GM21737 (cell line): ENCODE results near the gene CD82.
"Not testable (repeated sequence)": the region's sequence is repeated elsewhere in the genome, so short reads cannot be mapped to it uniquely, and the experiment has no call there.

Experiments
- ATAC-seq: cut with Tn5 transposase; IDR thresholded peaks from one replicate; pipeline ENCODE4 v1.9.1; 2021; ENCODE audit warnings: mild to moderate bottlenecking, moderate library complexity; ENCODE audit not compliant: unreplicated experiment

The CD82 gene

DNA sequence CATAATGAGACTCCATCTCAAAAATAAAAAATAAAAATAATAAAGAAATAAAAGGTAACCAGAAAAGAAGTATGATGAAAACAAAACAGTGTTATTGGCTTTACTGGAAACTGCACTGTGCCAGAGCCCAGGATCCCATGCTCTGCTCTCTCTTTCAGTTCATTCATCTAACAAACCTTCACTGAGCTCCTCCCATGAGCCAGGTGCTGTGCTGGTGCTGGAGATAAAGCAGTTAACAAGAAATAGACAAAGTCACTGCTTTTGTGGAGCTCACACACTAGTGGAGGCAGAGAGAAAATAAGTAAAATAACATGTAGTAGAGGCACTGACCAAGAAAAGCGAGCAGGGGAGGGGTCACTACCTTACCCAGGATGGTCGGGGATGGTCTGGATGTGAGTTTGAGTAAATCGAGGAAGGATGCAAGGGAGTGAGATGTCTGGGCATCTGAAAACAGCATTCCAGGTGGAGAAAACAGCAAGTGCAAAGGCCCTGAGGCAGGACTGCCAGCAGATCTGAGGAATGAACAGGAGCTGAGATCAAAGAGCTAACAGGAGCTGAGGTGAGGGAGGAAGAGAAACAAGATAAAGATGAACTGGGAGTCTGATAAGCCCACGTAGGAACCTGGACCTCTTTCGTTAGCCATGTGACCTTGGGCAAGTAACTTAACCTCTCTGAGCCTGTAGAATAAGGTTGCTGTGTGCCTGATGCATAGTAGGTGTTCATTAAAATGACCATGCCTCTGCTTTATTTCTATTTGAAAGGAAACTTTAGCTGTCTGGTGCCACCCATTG lies 31.3 kb upstream of the CD82 start:
- ATAC-seq: no peak

DNA sequence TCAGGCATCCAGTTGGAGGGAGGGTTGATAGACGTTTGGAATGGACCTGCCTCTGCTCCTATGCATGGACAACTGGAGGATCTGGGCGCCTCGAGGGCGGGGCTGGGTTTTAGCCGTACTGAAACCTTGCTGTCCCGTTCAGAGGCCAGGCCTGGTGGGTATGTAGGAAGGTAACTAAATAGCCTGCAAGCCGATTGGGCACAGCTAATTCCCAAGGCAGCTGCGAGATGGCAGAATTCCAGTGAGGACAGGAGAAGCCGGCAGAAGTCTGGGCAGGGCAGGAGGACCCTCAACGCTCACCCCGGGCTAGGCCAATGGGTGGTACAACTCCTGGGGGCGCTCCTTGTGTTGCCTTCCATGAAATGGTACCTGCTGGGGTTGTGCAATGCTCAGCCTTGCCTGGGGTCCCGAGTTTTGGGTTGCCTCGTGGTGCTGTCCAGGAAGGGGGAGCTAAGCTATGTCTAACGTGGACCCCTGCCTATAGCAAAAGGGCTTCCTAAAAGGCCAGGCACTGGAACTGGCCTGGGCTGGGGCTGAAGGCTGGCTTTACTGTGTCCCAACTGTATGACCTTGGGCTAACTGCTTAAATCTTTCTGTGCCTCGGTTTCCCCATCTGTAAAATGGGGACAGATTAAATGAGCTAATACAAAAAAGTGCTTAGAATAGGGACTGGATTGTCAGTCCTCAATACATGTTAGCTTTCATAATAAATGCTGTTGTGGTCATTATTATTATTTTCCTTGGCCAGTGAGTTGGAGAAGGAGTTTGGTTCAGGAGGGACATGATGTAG lies 30.1 kb upstream of the CD82 start:
- no peak for ATAC-seq

DNA sequence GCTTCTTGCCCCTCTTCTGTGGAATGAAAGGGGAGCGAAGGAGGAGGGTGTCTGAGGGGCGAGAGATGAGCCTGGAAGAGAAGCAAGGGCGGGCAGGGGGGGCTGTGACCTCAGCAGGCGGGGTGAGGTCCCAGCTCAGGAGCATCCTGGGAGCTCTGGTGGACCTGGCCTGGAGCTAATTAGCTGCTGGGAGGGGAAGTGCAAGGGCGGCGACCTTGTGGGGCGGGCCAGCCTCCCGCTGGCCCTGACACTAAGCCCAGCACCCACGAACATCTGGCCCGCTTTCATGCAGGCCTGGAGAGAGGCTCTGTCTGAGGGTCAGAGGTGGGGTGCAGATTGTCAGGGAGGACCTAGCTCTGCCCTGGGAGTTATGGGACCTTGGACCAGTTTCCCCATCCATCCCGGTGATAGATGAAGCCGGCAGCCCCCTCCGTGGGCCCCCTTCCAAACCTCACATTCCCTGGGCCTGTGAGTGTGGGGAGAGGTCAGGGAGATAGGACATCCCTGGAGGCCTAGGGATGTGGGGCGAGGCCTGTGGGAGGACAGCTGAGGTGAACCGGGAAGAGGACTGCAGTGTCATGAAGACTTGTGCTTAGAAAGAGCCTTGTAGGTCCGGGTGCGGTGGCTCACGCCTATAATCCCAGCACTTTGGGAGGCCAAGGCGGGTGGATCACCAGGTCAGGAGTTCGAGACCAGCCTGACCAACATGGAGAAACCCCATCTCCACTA lies 28.5 kb upstream of the CD82 start:
- ATAC-seq: no peak

DNA sequence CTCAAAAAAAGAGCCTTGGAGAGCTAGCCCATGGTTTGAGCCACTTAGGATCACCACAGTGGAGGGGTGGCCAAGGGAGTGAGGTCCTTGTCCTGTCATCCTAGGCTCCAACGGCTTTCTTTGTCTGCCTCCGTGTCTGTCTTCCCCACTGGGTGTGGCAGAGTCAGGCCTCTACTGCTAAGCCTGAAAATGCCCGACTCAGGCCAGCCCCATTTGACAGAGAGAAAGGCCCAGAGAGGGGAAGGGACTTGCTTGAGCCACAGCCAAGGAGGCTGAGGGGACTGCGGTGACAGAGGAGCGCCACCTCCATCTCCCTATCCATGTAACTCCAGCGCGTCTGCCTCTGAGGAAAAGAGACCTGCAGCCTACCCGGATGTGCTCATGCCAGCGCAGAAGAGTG lies 27.8 kb upstream of the CD82 start:
- no peak for ATAC-seq

DNA sequence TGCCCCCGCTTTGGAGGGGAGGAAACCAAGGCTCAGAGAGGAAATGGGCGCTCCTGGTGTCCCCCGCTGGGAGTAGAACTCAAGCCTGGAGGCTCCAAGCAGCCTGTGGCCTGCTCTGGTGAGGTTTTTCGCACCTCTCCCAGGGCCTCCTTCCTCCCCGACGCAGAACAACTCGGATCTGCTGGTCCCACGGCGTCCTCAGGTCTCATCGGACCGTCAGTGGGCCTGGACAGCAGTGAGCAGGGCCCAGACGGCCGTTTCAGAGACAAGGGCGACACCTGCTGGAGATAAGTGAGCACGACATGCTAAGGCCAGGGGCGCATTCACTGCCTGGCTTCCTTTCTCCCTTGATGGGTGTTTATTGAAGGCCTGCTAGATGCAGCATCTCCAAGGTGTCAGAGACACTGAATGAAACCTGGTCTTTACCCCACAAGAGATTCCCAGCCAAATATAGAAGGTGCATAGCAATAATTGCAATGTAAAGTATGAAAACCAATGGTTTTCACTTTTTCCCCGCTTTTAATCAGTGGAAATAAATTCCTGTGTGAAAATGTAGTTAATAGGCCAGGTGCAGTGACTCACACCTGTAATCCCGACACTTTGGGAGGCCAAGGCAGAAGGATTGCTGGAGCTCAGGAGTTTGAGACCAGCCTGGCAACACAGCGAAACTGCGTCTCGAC lies 26.9 kb upstream of the CD82 start:
- peak; percentile 79 for ATAC-seq

DNA sequence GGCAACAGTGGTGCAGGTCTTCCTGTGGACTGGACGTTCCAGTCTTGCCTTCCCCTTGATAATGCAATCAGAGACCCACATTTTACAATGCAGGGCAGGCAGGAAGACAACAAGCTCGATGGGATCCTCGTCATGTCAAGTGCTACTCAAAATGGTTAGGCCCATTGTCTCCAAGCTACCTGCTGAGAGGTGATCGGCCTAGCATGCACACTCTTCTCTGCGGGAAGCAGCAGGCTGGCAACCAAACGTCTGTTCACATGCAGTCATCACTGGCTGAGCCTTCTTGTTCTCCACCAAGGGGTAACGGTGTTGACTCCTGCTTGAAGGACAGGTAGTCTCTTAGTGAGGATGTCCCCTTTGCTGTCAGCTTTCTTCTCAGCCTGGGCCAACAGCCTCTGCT lies 25.5 kb upstream of the CD82 start:
- no peak for ATAC-seq

DNA sequence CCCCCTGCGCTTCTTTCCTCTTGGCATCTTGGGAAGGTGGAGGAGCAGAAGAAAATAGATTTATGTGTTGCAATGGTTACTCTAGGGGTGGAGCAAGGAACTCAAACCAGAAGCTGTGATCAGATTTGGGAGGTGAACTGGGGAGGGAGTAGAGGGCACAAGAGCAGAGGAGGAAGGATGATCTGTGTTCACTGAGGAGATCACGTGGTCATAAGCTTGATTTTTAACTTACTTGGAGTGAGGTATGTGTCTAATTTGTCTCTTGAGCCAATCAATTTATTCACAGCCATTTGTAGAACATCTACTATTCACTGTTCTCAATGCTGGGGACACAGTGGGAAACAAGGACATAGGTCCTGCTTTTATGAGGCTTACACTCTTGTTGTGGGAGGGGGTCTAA lies 24.8 kb upstream of the CD82 start:
- no peak for ATAC-seq

DNA sequence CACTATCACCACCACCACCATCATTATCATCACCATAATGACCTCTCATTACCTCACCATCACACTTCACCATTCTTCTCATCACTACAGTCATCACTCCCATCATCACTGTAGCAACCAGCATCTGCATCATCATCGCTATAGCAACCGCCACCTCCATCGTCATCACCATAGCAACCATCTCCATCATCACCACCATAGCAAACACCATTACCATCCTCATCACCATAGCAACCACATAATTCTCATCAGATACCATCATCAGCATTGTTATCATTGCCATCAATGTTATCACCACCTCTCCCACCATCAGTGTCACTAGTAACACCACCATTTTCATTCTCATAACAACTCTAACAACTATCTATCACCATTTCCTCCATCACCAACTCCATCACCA lies 23.1 kb upstream of the CD82 start:
- ATAC-seq: no peak

DNA sequence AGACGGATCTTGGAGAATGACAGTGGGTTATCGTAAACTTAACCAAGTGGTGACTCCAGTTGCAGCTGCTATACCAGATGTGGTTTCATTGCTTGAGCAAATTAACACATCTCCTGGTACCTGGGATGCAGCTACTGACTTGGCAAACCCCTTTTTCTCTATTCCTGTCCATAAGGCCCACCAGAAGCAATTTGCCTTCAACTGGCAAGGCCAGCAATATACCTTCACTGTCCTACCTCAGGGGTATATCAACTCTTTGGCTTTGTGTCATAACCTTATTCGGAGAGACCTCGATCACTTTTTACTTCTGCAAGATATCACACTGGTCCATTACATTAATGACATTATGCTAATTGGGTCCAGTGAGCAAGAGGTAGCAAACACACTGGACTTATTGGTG lies 18.5 kb upstream of the CD82 start:
- ATAC-seq: not testable (repeated sequence)

DNA sequence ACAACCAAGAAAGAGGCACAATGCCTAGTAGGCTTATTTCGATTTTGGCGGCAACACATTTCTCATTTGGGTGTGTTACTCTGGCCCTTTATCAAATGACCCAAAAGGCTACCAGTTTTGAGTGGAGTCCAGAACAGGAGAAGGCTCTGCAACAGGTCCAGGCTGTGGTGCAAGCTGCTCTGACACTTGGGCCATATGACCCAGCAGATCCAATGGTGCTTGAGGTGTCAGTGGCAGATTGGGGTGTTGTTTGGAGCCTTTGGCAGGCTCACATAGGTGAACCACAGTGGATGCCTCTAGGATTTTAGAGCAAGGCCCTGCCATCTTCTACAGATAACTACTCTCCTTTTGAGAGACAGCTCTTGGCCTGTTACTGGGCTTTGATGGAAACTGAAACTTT lies 17.9 kb upstream of the CD82 start:
- ATAC-seq: not testable (repeated sequence)

DNA sequence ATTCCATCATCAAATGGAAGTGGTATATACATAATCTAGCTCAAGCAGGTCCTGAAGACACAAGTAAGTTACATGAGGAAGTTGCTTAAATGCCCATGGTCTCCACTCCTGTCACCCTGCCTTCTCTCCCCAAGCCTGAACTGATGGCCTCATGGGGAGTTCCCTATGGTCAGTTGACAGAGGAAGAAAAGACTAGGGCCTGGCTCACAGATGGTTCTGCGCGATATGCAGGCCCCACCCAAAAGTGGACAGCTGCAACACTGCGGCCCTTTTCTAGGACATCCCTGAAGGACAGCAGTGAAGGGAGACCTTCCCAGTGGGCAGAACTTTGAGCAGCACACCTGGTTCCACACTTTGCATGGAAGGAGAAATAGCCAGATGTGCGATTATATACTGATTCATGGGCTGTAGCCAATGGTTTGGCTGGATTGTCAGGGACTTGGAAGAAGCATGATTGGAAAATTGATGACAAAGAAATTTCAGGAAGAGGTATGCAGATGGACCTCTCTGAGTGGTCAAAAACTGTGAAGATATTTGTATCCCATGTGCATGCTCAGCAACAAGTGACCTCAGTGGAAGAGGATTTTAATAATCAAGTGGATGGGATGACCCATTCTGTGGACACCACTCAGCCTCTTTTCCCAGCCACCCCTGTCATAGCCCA lies 17.3 kb upstream of the CD82 start:
- ATAC-seq: no peak

DNA sequence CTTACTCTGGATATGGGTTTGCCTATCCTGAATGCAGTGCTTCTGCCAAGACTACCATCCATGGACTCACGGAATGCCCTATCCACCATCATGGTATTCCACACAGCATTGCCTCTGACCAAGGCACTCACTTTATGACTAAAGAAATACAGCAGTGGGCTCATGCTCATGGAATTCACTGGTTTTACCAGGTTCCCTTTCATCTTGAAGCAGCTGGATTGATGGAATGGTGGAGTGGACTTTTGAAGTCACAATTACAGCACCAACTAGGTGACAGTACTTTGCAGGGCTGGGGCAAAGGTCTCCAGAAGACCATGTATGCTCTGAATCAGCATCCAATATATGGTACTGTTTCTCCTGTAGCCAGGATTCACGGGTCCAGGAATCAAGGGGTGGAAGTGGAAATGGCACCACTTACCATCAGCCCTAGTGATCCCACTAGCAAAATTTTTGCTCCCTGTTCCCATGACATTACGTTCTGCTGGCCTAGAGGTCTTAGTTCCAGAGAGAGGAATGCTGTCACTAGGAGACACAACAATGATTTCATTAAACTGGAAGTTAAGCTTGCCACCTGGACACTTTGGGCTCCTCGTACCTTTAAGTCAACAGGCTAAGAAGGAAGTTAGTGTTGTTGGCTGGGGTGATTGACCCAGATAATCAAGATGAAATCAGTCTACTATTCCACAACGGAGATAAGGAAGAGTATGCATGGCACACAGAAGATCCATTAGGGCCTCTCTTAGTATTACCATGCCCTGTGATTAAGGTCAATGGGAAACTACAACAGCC lies 16.3 kb upstream of the CD82 start:
- not testable (repeated sequence) for ATAC-seq

DNA sequence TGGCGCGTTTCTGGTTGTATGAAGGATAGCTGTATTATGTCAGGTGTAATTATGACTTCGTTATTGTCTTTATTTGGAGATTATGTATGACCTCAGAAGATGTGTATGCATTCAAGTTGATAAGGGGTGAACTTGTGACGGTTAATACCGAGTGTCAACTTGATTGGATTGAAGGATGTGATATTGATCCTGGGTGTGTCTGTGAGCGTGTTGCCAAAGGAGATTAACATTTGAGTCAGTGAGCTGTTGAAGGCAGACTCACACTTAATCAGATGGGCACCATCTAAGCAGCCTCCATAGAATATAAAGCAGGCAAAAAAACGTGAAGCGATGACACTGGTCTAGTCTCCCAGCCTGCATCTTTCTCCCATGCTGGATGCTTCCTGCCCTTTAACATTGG lies 15.3 kb upstream of the CD82 start:
- no peak for ATAC-seq

DNA sequence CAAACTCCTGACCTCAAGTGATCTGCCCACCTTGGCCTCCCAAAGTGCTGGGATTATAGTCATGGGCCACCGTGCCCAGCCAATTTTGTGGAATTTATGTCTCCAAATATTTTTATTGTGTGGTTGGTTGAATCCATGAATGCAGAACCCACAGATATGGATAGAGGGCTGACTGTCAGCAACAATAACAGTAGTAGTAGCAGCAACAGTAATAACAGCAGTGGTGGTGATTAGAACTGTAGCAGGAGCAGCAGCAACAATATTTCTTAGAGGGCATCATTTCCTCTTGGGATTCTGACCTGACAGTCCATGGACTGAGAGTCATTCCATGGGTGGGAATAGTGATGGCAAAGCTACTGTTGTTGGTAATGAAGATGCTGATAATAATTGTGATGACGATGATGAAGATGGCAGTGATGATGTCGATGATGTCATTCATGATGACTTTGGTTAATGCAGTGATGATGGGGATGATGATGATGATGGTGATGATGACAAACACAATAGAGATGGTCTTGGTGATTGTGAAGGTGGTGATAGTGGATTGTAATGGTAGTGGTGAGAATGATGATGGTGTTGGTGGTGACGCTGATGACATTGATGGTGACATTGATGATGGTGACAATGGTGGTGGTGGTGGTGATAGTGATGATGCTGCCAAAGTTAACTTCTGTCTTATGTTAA lies 13.9 kb upstream of the CD82 start:
- no peak for ATAC-seq

DNA sequence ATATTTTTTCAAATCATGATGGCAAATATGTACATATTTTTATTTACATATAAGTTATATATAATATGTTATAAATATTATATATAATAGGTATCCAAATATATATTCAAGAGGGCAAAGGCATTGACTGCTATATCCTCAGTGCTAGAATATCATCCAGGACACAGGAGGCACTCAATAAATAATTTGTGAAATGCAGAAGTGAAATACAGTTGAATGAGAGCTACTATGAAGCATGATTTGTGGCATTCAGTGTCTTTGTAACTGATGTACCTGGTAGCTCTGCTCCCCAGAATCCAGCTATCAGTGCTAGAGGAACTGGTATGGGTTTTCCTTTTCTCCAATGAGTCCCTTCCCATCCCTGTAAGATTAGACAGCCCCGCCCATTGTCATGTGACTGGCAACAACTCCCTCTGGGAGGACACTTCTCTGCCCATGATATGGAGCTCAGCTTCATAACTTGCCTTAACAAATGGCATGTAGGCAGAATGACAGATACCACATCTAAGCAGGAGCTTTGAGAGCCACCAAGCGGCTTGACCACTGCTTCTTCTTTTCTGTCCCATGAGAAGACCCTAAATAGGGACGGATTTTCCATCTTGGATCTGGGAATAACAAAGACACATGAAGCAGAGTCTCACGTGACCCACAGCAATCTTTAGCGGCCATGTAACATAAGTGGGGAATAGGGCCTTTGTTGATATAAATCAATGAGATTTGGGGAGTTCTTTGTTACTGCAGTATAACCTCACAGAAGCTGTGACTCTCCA lies 10.2 kb upstream of the CD82 start:
- no peak for ATAC-seq

DNA sequence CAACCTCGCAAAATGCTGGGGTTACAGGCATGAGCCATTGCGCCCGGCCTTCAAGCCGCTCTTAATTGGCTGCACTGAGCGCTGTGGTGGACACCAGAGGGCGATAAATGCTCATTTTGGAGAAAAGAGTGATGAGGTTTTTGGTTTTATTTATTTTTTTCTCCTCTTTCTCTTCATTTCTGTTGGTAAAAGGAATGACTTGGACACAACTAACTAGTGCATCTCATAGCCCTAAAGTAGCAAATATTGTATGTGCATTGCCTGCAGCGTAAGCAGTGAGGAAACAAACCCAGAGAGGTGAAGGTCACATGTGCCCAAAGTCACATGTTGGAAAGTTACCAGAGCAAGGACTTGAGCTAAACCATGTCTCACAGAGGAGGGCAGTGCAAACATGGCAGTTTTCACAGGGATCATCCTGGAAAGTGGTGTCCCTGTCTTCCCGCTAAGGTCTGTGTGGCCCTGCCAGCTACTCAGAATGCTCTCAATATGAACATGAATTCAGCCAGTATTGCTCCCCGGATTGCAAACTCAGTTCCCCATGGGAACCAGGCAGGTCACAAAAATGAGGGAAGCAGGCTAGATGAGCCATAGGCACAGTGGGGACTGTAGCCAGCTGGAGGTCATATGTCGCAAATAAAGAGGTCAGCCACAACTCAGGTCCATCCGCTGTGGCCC lies 8.6 kb upstream of the CD82 start:
- peak; percentile 33 for ATAC-seq

DNA sequence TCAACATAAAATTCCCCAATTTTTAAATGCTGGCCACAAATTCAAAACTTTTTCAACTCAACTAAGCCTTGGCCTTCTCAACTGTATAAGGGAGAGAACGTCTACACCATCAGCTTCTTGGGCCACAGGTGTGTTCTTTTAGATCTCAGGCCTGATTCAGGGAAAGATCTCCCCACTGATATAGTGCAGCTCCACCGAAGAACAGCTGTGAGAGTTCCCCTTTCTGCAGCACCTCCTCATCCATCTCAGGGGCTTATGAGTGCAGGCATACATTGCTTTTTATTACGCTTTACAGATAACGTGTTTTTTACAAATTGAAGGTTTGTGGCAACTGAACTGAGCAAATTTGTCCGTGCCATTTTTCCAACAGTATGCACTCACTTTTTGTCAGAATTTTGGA lies 8.0 kb upstream of the CD82 start:
- ATAC-seq: no peak
